ENCODE data around the gene GRID1. TPM values are rescaled to one million over a fixed set of nuclear protein-coding genes. Genes with fewer than 3 reads are reported as not detected.
"Not testable (repeated sequence)": the region's sequence is repeated elsewhere in the genome, so short reads cannot be mapped to it uniquely, and the experiment has no call there.

Gene GRID1
- total RNA-seq, 1 donor, result not detected

- H3K4me3 ChIP-seq (ENCODE audit: low read depth, low read length), result no peak overlapping the region
- DNase-seq (ENCODE audit: low read depth), result no peak
- TF ChIP-seq, protein P1, sequence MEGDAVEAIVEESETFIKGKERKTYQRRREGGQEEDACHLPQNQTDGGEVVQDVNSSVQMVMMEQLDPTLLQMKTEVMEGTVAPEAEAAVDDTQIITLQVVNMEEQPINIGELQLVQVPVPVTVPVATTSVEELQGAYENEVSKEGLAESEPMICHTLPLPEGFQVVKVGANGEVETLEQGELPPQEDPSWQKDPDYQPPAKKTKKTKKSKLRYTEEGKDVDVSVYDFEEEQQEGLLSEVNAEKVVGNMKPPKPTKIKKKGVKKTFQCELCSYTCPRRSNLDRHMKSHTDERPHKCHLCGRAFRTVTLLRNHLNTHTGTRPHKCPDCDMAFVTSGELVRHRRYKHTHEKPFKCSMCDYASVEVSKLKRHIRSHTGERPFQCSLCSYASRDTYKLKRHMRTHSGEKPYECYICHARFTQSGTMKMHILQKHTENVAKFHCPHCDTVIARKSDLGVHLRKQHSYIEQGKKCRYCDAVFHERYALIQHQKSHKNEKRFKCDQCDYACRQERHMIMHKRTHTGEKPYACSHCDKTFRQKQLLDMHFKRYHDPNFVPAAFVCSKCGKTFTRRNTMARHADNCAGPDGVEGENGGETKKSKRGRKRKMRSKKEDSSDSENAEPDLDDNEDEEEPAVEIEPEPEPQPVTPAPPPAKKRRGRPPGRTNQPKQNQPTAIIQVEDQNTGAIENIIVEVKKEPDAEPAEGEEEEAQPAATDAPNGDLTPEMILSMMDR (IDR thresholded peaks at IDR 0.05; ENCODE audit: insufficient read depth, low read depth, low read length), result no peak
These were observed 25.6 kb upstream of the GRID1 start for GRCh38 chr10:86391986-86392722.

DNA sequence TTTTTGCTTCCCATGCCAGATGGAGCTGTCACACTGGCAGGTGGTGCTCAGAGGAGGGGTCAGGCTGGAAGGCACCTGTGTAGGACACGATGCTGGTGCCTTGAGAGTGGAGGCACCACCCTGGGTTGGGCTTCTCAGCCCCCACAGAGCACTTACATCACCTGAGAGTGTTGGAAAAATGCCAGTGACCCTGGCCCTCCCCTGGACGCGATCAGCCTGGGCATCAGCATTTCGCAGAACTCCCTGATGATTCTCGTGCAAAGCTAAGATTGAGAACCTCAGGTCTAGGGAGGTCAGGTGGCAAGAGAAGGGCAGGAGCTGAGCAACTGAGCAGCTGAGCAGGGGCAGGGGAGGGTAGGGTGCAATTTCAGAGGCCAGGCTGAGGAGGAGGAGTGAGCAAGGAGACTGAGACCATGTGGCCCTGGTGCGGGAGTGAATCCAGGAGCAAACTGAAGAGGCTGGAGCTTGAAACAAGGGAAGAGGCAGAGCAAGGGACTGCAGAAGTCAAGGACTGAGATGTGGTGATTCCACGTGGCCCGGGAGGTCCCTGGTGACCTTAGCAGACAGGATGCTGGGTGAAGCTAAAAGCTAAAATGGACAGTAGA lies 24.7 kb upstream of the GRID1 start:
- TF ChIP-seq, protein P1 (IDR thresholded peaks at IDR 0.05; ENCODE audit: insufficient read depth, low read depth, low read length), result no peak
- H3K4me3 ChIP-seq (ENCODE audit: low read depth, low read length), result no peak overlapping the region

DNA sequence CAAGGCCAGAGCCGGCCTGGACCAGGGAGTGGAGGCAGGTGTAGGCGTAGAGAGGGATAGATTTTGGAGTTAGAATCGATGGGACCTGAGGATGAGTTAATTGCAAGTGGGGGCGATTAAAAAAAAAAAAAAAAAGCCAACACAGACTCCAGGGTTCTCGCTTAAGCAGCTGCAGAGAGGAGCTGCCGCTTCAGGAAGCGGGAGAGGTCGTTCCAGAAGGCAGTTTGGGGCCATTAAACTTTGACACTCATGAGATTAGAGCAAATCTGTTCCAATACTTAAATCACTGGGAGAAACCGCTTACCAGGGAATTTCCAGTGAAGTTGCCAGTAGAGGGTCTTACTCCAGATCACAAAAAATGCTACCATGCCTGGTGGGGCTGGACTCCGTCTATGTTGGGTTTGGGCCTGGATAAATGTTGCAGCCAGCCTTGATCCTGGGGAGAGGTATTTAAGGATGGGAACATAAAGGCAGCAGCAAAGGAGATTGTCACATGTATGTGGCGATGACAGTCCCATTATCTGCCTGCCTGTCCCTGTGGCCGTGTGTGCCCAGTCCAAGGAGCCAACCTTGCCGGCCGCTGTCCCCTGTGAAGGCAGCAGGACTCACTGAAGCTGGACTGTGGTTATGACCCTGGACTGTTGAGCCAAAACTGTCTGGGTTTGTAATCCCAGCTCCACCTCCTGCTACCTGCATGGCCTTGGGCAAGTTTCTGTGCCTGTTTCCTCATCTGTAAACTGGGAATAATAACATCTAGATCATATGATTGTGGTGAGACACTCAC lies 23.9 kb upstream of the GRID1 start:
- no peak for DNase-seq (ENCODE audit: low read depth)
- TF ChIP-seq, protein P1 (IDR thresholded peaks at IDR 0.05; ENCODE audit: insufficient read depth, low read depth, low read length), result no peak
- no peak overlapping the region for H3K4me3 ChIP-seq (ENCODE audit: low read depth, low read length)

More for the DNA sequence above, 24.7 kb upstream of the GRID1 start:
- no peak for DNase-seq (ENCODE audit: low read depth)

- TF ChIP-seq, protein P1 (IDR thresholded peaks at IDR 0.05; ENCODE audit: insufficient read depth, low read depth, low read length), result no peak
These were observed 23.0 kb upstream of the GRID1 start for GRCh38 chr10:86389441-86390193.

GRCh38 chr10:86389109-86389440 lies 22.5 kb upstream of the GRID1 start:
- not testable (repeated sequence) for DNase-seq (ENCODE audit: low read depth)
- peak overlapping the region; percentile 45 for H3K4me3 ChIP-seq (ENCODE audit: low read depth, low read length)

More at GRCh38 chr10:86389441-86390193, 23.0 kb upstream of the GRID1 start:
- peak overlapping the region; percentile 45 for H3K4me3 ChIP-seq (ENCODE audit: low read depth, low read length)
- DNase-seq (ENCODE audit: low read depth), result peak; percentile 41

DNA sequence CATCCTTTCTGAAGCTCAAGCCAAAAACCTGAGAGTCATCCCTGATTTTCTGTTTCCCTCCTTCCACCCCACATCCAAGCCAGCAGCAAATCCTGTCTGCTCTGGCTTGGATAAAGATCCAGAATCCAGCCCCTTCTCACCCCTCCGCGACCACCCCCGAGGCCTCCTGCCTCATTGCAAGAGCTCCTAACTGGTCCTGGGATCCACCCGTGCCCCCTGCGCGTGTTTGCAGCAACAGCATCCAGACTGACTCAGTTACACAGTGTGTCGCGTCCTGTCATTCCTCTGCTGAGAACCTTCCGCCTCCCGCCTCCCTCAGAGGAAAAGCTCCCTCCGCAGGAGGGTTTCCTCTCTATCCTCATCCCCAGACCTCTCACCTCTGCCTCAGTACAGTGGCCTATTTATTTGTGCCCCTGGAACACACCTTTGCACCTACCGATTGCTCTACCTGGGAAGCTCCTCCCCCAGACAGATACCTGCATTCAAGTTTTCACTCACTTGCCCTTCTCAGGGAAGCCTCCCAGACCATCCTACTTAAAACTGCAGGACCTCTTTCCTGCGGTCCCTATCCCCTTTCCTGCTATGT lies 21.6 kb upstream of the GRID1 start:
- TF ChIP-seq, protein P1 (IDR thresholded peaks at IDR 0.05; ENCODE audit: insufficient read depth, low read depth, low read length), result no peak
- DNase-seq (ENCODE audit: low read depth), result no peak
- H3K4me3 ChIP-seq (ENCODE audit: low read depth, low read length), result no peak overlapping the region

Measured in fibroblast of villous mesenchyme (primary cell).